Dendritic cell treated with granulocyte-macrophage colony-stimulating factor and Interleukin-4, amounts not matched to agents 40 ng/mL and 50 ng/mL, for 4 days (primary cell): ENCODE results near the gene TNNI2.

ENCODE experiments used
- H3K27ac Mint-ChIP-seq: one replicate; pipeline ENCODE4 v1.8.0; 2022; ENCODE audit warnings: mild to moderate bottlenecking, mixed read lengths
- H3K27me3 Mint-ChIP-seq: one replicate; pipeline ENCODE4 v1.8.0; 2022; ENCODE audit warnings: mild to moderate bottlenecking, mixed read lengths
- H3K36me3 Mint-ChIP-seq: one replicate; pipeline ENCODE4 v1.8.0; 2022; ENCODE audit warnings: low read depth, mixed read lengths
- H3K4me1 Mint-ChIP-seq: one replicate; pipeline ENCODE4 v1.8.0; 2022; ENCODE audit warnings: low read depth, mixed read lengths
- H3K4me3 Mint-ChIP-seq: one replicate; pipeline ENCODE4 v1.8.0; 2022; ENCODE audit warnings: mild to moderate bottlenecking, moderate library complexity, mixed read lengths
- H3K9me3 Mint-ChIP-seq: one replicate; pipeline ENCODE4 v1.8.0; 2022; ENCODE audit warnings: mixed read lengths
- intact Hi-C: fragments of 100-400 bp; cut with micrococcal nuclease; formaldehyde crosslinking; loops from one replicate; pipeline ENCODE4 v1.15.0; 2022

TNNI2 gene

DNA sequence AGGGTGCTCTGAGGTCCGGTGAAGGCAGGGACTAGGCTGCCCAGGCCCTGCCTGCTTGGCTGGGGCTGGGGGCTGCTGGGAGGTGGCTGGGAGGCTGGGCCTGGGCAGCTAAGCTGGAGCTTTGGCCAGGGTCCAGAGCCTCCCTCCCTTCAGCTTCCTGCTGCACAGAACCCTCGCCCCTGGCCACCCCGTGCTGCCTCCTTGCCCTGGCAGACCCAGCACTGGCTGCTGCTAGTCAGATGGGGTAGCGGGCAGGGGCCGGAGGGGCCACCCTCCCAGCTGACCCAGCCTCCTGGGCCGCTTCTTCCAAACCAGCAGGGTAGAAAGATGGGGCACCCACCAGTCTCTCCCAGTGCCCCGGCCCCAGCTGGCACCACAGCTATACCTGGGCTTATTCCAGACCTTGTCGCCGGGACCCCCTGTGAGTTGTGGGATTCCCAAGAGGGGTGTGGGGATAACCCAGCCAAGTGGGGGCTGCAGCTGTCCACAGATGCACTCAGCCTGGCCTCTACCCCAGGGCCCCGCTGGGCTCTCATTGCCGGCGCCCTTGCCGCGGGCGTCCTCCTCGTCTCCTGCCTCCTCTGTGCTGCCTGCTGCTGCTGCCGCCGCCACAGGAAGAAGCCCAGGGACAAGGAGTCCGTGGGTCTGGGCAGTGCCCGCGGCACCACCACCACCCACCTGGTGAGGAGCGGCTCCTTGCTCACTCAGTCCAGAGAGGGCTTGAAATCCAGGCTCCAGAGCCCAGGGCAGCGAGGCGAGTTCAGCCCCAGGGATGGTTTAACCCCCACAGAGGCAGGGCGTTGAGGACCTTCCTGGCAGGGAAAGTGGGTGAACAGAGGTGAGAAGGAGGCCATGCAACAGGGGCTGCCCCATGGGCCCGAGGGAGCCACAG is 3.8 kb upstream of the TNNI2 start, which contains the start of gene SYT8:
SYT8 (plus strand) TSS at position 212 of the 892 bp plus-strand sequence; CDS start at position 328, 116 bp downstream.
- no peaks in the 10 kb centered on the region for H3K36me3 Mint-ChIP-seq
- intact Hi-C loops = loop anchor here (5.0 kb wide), 1 partner anchor 82 kb away; the partner anchor contains the start of gene TNNT3

DNA sequence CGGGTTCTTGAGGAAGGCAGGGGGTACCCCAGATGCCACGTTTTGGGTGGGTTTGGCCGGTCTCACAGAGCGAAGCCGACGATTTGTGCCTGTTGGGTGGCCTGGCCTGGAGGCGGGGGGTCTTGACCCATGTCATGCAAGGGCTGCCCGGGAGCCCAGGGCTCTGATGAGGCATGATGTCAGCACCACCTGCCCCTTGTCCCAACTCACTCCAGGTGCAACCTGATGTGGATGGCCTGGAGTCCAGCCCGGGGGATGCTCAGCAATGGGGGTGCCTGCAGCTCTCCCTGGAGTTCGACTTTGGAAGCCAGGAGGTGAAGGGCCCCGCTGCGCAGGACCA is 3.1 kb upstream of the TNNI2 start:
- Mint-ChIP-seq H3K9me3 (no peaks in the 10 kb centered on the region), H3K4me3 (no peak overlapping the region), H3K4me1 (peaks cover 48% of the 10 kb centered on the region), H3K36me3 (no peaks in the 10 kb centered on the region), H3K27me3 (peaks cover 50% of the 10 kb centered on the region), H3K27ac (no peak overlapping the region)
- intact Hi-C loops = loop anchor here (5.0 kb wide), 1 partner anchor 82 kb away; the partner anchor contains the start of gene TNNT3

More for the DNA sequence above, 3.8 kb upstream of the TNNI2 start, which contains the start of gene SYT8:
- no peak within 1 kb of the TSS for H3K27ac Mint-ChIP-seq
- peaks cover 46% of the 10 kb centered on the region for H3K4me1 Mint-ChIP-seq
- H3K4me3 Mint-ChIP-seq = no peak within 1 kb of the TSS
- H3K9me3 Mint-ChIP-seq = no peaks in the 10 kb centered on the region
- peaks cover 56% of the 10 kb centered on the region for H3K27me3 Mint-ChIP-seq

DNA sequence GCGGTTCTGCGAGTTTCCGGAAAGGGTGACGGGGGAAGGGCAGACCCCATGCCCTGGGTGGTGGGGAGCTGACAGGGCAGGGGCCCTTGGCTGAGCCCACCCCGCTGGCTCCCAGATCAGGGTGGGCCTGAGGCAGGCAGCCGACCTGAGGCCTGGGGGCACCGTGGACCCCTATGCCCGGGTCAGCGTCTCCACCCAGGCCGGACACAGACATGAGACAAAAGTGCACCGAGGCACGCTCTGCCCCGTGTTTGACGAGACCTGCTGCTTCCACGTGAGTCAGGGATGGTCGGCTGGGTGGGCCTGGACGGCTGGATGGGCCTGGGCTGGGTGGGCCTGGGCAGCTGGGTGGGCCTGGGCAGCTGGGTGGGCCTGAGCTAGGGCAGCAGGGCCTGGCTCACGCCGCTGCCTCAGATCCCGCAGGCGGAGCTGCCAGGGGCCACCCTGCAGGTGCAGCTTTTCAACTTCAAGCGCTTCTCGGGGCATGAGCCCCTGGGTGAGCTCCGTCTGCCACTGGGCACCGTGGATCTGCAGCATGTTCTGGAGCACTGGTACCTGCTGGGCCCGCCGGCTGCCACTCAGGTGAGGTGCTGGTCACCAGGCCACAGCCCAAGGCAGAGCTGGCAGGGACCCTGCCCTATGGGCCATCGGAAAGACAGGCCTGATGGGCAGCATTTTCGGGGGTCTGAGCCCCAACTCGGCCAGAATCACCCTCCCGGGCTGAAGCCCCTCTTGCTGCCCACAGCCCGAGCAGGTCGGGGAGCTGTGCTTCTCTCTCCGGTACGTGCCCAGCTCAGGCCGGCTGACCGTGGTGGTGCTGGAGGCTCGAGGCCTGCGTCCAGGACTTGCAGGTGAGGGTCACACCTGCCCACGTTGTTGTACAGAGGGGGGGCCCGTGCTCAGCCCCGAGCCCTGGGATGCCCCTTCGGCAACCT is 2.5 kb upstream of the TNNI2 start:
- Mint-ChIP-seq H3K27ac (no peak overlapping the region), H3K4me1 (peaks cover 53% of the 10 kb centered on the region), H3K9me3 (no peaks in the 10 kb centered on the region), H3K4me3 (no peak overlapping the region), H3K27me3 (peaks cover 44% of the 10 kb centered on the region), H3K36me3 (no peaks in the 10 kb centered on the region)
- intact Hi-C loops = loop anchor here (5.0 kb wide), 1 partner anchor 81 kb away; the partner anchor contains the start of gene TNNT3

DNA sequence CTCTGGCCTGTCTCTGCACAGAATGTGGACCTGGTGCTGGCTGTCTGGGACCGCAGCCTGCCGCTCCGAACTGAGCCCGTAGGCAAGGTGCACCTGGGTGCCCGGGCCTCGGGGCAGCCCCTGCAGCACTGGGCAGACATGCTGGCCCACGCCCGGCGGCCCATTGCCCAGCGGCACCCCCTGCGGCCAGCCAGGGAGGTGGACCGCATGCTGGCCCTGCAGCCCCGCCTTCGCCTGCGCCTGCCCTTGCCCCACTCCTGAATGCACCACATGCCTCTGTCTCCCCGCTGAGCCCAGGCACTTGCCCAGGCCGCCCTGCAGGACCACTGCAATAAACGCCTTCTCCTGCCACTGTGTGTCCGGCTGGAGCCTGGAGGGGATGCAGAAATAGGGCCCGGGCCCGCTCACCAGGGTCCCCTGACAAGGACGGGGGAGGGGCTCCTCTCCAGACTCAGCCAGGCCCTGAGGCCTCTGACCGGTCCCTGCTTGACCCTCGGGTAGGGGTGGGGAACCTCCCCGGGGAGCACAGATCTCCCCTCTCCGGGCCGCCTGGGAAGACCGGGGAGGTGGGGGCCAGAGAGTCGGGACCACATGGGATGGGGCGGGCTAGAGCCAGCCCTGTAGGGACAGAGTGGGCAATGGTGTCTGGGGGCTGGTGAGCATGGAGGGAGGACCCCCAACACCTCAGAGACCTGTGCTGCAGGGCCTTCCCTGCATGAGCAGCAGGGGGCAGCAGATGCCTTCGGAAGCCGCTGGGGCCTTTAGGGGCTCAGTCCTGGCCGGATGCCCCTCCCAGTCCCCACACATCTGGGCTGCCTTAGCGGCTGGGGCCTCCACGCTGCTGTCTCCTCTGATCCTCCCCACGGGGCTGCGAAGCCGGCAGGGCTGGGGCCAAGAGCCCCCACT is 1.4 kb upstream of the TNNI2 start:
- intact Hi-C loops = loop anchor here (5.0 kb wide), 1 partner anchor 80 kb away; the partner anchor contains the start of gene TNNT3
- Mint-ChIP-seq H3K4me1 (peaks cover 56% of the 10 kb centered on the region), H3K4me3 (no peak overlapping the region), H3K27me3 (peaks cover 34% of the 10 kb centered on the region), H3K36me3 (no peaks in the 10 kb centered on the region), H3K9me3 (no peaks in the 10 kb centered on the region), H3K27ac (no peak overlapping the region)

DNA sequence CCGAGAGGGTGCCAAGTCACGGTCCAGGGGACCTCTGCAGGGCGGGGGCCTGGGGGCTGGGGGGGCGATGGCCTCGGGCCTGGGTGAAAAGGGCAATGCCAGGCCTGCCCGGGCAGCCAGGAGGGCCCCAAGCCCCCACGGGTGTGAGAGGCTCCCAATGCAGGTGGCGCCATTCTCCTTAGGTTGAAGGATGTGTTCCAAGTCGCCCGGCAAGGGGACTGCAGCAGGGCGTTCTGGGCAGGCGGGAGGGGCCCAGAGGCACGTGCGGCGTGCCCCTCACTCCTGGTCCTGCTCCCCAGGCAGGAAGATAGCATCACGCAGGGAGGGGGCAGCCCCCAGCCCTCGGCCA is 730 bp upstream of the TNNI2 start:
- no peaks in the 10 kb centered on the region for H3K9me3 Mint-ChIP-seq
- intact Hi-C loops = loop anchor here (5.0 kb wide), 1 partner anchor 79 kb away; the partner anchor contains the start of gene TNNT3
- H3K36me3 Mint-ChIP-seq = no peaks in the 10 kb centered on the region
- peak overlapping the region; percentile 61 for H3K27ac Mint-ChIP-seq
- peaks cover 56% of the 10 kb centered on the region for H3K4me1 Mint-ChIP-seq
- H3K27me3 Mint-ChIP-seq = peaks cover 34% of the 10 kb centered on the region
- no peak overlapping the region for H3K4me3 Mint-ChIP-seq

DNA sequence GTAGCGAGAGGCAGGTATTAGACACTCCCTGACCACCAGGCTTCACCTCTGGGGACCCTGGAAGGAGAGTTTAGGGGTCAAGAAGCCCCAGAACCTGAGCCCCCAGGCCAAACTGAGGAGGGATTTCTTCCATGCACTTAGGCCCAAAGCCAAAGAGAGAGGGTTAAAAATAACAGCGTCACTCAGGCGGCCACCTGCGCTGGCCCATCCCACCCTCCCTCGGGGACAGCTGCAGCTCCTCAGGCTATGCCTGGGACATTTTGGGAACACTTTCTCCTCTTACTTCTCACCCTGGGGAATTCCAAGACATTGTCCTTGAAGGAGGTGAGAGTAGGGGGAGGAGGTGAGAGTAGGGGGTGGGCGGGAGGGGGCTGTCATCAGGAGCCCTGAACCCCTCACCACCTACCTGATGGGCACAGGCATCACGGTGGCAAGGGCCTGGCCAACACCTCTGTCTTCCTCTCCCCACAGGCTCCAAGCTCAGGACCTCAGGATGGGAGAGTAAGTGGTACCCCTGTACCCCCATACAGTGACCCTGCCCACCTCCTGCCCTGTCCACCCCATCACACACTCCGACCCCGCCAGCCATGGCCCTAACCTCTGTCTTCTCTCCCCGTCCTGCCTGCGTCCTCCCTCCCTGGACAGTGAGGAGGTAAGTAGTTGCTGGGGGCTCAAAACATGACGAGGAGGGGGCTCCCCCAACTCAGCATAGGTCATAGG is 583 bp downstream of the TNNI2 start:
- Mint-ChIP-seq H3K4me3 (no peak overlapping the region), H3K27me3 (peaks cover 22% of the 10 kb centered on the region), H3K4me1 (peaks cover 64% of the 10 kb centered on the region), H3K9me3 (no peaks in the 10 kb centered on the region), H3K36me3 (peaks cover 6% of the 10 kb centered on the region), H3K27ac (peak overlapping the region; percentile 92)
- intact Hi-C loops = loop anchor here (5.0 kb wide), 1 partner anchor 78 kb away; the partner anchor contains the start of gene TNNT3

DNA sequence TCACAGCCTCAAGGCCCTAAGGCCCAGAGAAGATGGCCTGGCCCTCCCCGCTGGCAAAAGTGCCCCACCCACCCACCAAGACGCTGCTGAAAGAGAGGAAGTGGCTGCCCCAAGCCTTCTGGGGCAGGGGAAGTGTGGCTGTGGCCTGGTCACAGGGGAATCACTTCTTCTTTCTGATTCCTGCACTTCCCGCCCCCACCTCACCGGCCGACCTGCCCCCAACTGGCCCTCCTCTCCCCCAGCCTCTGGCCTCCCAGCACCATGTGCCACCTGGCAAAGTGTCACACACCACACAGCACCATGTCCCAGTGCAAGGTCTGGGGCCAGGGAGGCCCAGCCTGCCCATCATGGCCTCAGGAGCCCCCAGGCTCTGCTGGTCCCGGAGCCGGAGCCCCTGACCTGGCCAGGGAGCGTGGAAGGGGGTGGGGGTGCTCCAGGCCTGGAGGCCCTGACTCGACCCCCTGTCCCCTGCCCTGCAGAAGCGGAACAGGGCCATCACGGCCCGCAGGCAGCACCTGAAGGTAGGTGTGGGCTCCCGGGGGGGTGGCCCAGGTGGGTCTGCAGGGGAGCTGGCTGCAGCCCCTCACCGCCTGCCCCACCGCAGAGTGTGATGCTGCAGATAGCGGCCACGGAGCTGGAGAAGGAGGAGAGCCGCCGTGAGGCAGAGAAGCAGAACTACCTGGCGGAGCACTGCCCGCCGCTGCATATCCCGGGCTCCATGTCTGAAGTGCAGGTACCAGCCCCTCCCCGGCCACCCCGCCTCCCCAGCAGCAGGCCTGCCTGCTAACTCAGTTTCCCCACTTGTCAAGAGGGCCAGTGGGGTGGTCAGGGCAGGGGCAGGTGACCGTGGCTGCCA is 1.4 kb downstream of the TNNI2 start:
- peak overlapping the region; percentile 92 for H3K27ac Mint-ChIP-seq
- intact Hi-C loops = loop anchor here (1.0 to 5.0 kb wide), 2 partner anchors 10 to 77 kb away; partner anchors contain the start of gene TNNT3
- peaks cover 12% of the 10 kb centered on the region for H3K36me3 Mint-ChIP-seq
- no peaks in the 10 kb centered on the region for H3K9me3 Mint-ChIP-seq
- H3K27me3 Mint-ChIP-seq = peaks cover 14% of the 10 kb centered on the region
- peaks cover 71% of the 10 kb centered on the region for H3K4me1 Mint-ChIP-seq
- H3K4me3 Mint-ChIP-seq = peak overlapping the region; percentile 42

DNA sequence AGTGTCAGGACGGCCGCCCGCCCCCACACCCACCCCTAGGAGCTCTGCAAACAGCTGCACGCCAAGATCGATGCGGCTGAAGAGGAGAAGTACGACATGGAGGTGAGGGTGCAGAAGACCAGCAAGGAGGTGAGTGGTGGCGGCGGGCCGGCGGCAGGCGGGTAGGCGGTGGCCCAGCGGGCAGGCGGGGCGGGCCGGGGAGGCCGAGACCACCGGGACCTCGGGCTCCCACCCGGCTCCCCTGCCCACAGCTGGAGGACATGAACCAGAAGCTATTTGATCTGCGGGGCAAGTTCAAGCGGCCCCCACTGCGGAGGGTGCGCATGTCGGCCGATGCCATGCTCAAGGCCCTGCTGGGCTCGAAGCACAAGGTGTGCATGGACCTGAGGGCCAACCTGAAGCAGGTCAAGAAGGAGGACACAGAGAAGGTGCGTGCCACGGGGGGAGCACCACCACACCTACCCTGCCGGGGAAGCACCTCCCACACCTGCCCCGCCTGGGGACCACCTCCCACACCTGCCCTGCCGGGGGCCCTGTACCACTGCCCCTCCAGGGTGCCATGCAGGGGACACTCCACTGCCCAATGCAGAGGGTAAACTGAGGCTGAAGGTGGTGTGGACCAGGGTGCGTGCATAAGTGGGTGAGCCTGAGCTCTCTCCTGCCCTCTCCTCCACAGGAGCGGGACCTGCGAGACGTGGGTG is 2.1 kb downstream of the TNNI2 start:
- intact Hi-C loops = loop anchor here (1.0 kb wide), 1 partner anchor 9 kb away; no protein-coding TSS in a partner anchor
- Mint-ChIP-seq H3K36me3 (peaks cover 16% of the 10 kb centered on the region), H3K4me1 (peaks cover 79% of the 10 kb centered on the region), H3K4me3 (no peak overlapping the region), H3K9me3 (no peaks in the 10 kb centered on the region), H3K27ac (peak overlapping the region; percentile 92), H3K27me3 (peaks cover 8% of the 10 kb centered on the region)

DNA sequence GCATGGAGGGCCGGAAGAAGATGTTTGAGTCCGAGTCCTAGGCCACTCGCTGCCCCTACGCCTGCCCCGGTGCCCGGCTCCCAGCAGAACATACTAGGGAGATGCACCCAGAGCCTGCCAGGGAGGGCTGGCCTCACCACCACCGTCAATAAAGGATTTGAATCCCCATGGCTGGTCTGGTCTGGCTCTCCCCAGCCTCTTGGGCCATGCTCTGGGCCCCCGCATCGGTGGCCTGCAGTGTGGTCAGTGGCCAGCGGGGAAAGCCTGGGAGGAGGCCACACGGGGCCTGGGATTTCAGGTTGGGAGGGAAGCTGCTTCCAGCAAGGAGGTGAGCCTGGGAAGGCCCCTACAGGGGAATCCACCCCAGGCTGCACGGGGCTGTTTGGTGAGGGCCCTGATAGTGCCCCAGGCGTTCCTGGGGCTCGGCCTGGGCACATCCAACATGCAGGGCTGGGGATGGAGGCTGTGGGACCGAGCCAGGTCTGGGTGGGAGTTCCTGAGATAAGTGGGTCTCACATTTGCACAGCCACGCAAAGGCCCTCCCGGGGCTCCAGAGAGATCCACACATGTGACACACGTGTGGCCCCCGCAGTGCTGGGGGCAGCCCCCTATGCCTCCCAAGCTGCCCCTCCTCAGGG is 2.8 kb downstream of the TNNI2 start:
- Mint-ChIP-seq H3K4me3 (no peak overlapping the region), H3K27ac (peak overlapping the region; percentile 86), H3K9me3 (no peaks in the 10 kb centered on the region), H3K36me3 (peaks cover 23% of the 10 kb centered on the region), H3K27me3 (peaks cover 6% of the 10 kb centered on the region), H3K4me1 (peaks cover 86% of the 10 kb centered on the region)
- intact Hi-C loops = no loop called here

DNA sequence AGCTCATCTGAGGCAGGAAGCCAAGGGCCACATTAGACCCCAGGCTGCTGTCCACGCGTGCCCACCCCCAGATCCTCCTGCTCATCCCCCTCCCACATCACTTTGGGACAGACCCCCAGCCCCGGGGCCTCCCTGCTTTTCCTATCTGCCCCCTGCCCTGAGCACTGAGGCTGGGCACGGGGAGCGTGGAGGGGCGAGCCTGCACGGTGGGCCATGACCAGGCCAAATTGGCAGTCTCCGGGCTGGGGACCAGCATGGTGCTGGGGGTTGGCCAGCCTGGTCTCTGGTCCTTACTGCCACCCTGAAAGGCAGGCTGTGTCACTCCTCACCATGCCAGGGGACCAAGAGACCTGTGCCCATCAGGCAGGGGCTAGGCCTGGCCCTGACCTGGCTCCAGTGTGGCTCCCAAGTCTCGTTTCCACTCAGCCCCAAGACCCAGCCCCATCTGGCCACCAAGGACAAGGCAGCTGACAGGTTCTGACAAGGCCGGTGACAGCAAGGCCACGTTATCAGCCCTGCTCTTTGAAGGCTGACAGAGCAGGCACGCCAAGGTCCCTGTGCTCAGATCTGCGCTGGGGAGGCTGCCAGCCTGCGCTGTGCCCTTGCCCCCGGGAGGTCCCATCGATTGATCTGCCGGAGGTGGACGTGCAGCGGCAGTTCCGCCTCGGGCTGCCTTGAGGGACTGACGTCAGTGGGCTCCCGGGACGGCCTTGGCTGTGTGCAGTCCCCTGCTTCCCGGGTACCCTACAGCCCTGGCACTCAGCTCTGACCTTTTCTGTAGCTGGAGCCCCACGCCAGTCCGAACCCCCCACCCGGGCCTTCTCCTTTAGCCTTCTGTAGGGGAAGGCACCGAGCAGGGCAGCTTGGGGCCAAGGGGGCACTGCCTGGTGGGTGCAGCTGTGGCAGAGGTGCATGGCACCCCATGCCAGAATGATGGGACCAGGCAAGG is 3.6 kb downstream of the TNNI2 start:
- Mint-ChIP-seq H3K4me1 (peaks cover 92% of the 10 kb centered on the region), H3K27ac (peak overlapping the region; percentile 86), H3K27me3 (peaks cover under 1% of the 10 kb centered on the region), H3K9me3 (no peaks in the 10 kb centered on the region), H3K36me3 (peaks cover 31% of the 10 kb centered on the region), H3K4me3 (no peak overlapping the region)
- intact Hi-C loops = no loop called here
